OCI-LY1 (cell line): Measurements from ENCODE around the gene EMC10.

ENCODE experiments used
- H2AFZ ChIP-seq: fragments of 200-600 bp; sonication (generic), shearing (Covaris generic); 2 replicates; pipeline ENCODE4 v1.6.0; 2014; ENCODE audit warnings: antibody characterized with exemption, mild to moderate bottlenecking, low read length
- H3F3A ChIP-seq: fragments of 200-600 bp; sonication (generic), shearing (Covaris generic); 2 replicates; pipeline ENCODE4 v1.6.0; 2014; ENCODE audit warnings: mild to moderate bottlenecking, antibody characterized with exemption, low read length, moderate library complexity; ENCODE audit not compliant: insufficient read depth
- H3K27ac ChIP-seq: fragments of 200-600 bp; sonication (generic); 2 replicates; pipeline ENCODE4 v1.5.1; 2014; ENCODE audit warnings: low read length, mixed run types, mild to moderate bottlenecking, low read depth; ENCODE audit not compliant: poor library complexity, severe bottlenecking
- H3K27me3 ChIP-seq: fragments of 200-600 bp; sonication (generic); 2 replicates; pipeline ENCODE4 v1.6.0; 2014; ENCODE audit warnings: antibody characterized with exemption, mild to moderate bottlenecking, low read length, moderate library complexity; ENCODE audit not compliant: insufficient read depth
- H3K36me3 ChIP-seq: fragments of 200-600 bp; sonication (generic); 2 replicates; pipeline ENCODE4 v1.6.1; 2014; ENCODE audit warnings: mild to moderate bottlenecking, antibody characterized with exemption, low read length, moderate library complexity, mixed read lengths; ENCODE audit not compliant: insufficient read depth
- H3K4me1 ChIP-seq: fragments of 200-600 bp; sonication (generic); 2 replicates; pipeline ENCODE4 v1.5.1; 2014; ENCODE audit warnings: mild to moderate bottlenecking, low read length, moderate library complexity; ENCODE audit not compliant: insufficient read depth, severe bottlenecking
- H3K4me2 ChIP-seq: fragments of 200-600 bp; sonication (generic), shearing (Covaris generic); 2 replicates; pipeline ENCODE4 v1.6.1; 2014; ENCODE audit warnings: low read length
- H3K4me3 ChIP-seq: fragments of 200-600 bp; sonication (generic); 2 replicates; pipeline ENCODE4 v1.5.1; 2014; ENCODE audit warnings: low read length, low read depth, mild to moderate bottlenecking, mixed read lengths; ENCODE audit not compliant: poor library complexity, severe bottlenecking
- H3K79me2 ChIP-seq: fragments of 200-600 bp; shearing (Covaris generic); 2 replicates; pipeline ENCODE4 v1.6.1; 2016; ENCODE audit warnings: mixed run types, low read length, mixed read lengths; ENCODE audit not compliant: insufficient read depth
- H3K9ac ChIP-seq: fragments of 200-600 bp; sonication (generic), shearing (Covaris generic); 2 replicates; pipeline ENCODE4 v1.6.1; 2014; ENCODE audit warnings: mild to moderate bottlenecking, low read length, mixed read lengths
- H3K9me2 ChIP-seq: fragments of 200-600 bp; sonication (generic), shearing (Covaris generic); 2 replicates; pipeline ENCODE4 v1.6.1; 2014; ENCODE audit warnings: low read depth, mild to moderate bottlenecking, low read length, mixed read lengths
- H3K9me3 ChIP-seq: fragments of 200-600 bp; shearing (Covaris generic); 2 replicates; pipeline ENCODE4 v1.6.1; 2014; ENCODE audit warnings: low read length, mixed read lengths
- H4K20me1 ChIP-seq: fragments of 200-600 bp; sonication (generic), shearing (Covaris generic); 2 replicates; pipeline ENCODE4 v1.6.0; 2016; ENCODE audit warnings: mild to moderate bottlenecking, low read length; ENCODE audit not compliant: insufficient read depth
- EZH2 ChIP-seq: fragments of 200-600 bp; sonication (generic), shearing (Covaris generic); IDR thresholded peaks from 2 replicates; pipeline ENCODE4 v1.8.0; 2017; ENCODE audit warnings: borderline replicate concordance, mixed run types, mild to moderate bottlenecking, antibody characterized with exemption, low read length, moderate library complexity, mixed read lengths
- TF ChIP-seq, protein P1 (sequence below): fragments of 200-600 bp; sonication (generic), shearing (Covaris generic); IDR thresholded peaks from 2 replicates; pipeline ENCODE4 v1.5.1; 2017; ENCODE audit warnings: mild to moderate bottlenecking, antibody characterized with exemption, low read length, moderate library complexity, mixed read lengths

Gene EMC10

GRCh38 chr19:50482916-50483315, 6.6 kb downstream of the EMC10 start:
- Histone ChIP-seq H3K9ac (no peak overlapping the region), H3F3A (no peaks in the 10 kb centered on the region), H3K4me1 (no peaks in the 10 kb centered on the region), H3K79me2 (no peaks in the 10 kb centered on the region), H3K4me3 (no peak overlapping the region), H3K9me3 (peaks cover 14% of the 10 kb centered on the region), H3K27ac (no peak overlapping the region), H4K20me1 (no peaks in the 10 kb centered on the region), H3K4me2 (no peak overlapping the region), H3K9me2 (no peaks in the 10 kb centered on the region), H3K36me3 (peaks cover 85% of the 10 kb centered on the region), H2AFZ (no peak overlapping the region), H3K27me3 (peaks cover 6% of the 10 kb centered on the region; the same call in 1 of the 2 replicates)
- TF ChIP-seq EZH2, result no peak
- TF ChIP-seq, protein P1, sequence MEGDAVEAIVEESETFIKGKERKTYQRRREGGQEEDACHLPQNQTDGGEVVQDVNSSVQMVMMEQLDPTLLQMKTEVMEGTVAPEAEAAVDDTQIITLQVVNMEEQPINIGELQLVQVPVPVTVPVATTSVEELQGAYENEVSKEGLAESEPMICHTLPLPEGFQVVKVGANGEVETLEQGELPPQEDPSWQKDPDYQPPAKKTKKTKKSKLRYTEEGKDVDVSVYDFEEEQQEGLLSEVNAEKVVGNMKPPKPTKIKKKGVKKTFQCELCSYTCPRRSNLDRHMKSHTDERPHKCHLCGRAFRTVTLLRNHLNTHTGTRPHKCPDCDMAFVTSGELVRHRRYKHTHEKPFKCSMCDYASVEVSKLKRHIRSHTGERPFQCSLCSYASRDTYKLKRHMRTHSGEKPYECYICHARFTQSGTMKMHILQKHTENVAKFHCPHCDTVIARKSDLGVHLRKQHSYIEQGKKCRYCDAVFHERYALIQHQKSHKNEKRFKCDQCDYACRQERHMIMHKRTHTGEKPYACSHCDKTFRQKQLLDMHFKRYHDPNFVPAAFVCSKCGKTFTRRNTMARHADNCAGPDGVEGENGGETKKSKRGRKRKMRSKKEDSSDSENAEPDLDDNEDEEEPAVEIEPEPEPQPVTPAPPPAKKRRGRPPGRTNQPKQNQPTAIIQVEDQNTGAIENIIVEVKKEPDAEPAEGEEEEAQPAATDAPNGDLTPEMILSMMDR, result no peak

DNA sequence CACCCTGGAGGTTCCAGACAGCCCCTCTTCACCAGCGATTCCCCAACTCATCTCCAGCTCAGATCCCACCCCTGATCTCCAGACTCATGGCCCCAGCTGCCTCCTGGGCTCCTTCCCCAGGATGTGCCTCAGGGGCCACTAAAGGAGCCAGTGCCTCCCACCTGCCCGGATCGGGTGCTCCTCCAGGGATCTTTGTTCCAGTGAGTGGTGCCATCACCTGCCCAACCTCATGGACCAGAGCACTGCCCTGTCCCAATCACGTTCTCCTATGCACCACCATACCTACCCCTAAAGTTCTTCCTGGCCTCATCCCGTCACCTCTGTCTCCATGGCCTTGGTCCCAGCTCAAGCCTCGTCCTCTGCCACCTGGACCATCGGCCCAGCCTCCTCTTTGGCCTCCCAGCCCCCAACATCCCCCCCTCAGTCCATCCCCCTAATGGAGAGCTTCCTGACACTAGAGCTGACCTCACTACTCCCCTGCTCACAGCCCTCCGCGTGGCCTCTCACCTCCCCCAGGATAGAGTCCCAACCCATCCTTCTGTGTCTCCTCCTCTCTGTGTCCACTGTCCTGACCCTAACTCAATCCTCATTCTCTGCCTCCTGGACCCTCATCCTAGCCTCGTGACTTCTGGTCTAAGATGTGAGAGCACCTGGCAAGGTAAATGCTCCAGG, 9.1 kb downstream of the EMC10 start:
- H3K9me3 ChIP-seq, result peaks cover 9% of the 10 kb centered on the region
- no peak overlapping the region for H3K9ac ChIP-seq
- H3F3A ChIP-seq, result no peaks in the 10 kb centered on the region
- H3K4me2 ChIP-seq, result no peak overlapping the region
- peaks cover 60% of the 10 kb centered on the region for H3K36me3 ChIP-seq
- no peak overlapping the region for H3K27ac ChIP-seq
- H3K27me3 ChIP-seq, result peaks cover 6% of the 10 kb centered on the region; the same call in 1 of the 2 replicates
- no peaks in the 10 kb centered on the region for H3K79me2 ChIP-seq
- H2AFZ ChIP-seq, result no peak overlapping the region
- H4K20me1 ChIP-seq, result no peaks in the 10 kb centered on the region
- H3K4me3 ChIP-seq, result no peak overlapping the region
- H3K9me2 ChIP-seq, result no peaks in the 10 kb centered on the region
- TF ChIP-seq, protein P1, result no peak
- no peak for TF ChIP-seq EZH2
- no peaks in the 10 kb centered on the region for H3K4me1 ChIP-seq

- H3K4me2 ChIP-seq, result no peak overlapping the region
These were observed 10.7 kb downstream of the EMC10 start for GRCh38 chr19:50486823-50487515.

More at GRCh38 chr19:50486823-50487515, 10.7 kb downstream of the EMC10 start:
- H3K79me2 ChIP-seq, result no peaks in the 10 kb centered on the region
- H3K9me3 ChIP-seq, result peaks cover 9% of the 10 kb centered on the region
- peaks cover 6% of the 10 kb centered on the region; the same call in 1 of the 2 replicates for H3K27me3 ChIP-seq
- H3K27ac ChIP-seq, result no peak overlapping the region
- no peak overlapping the region for H2AFZ ChIP-seq
- no peak for TF ChIP-seq EZH2
- TF ChIP-seq, protein P1, result peak; percentile 61
- no peaks in the 10 kb centered on the region for H3K4me1 ChIP-seq
- H3K9me2 ChIP-seq, result no peaks in the 10 kb centered on the region
- H3K9ac ChIP-seq, result no peak overlapping the region
- no peaks in the 10 kb centered on the region for H4K20me1 ChIP-seq
- peaks cover 46% of the 10 kb centered on the region for H3K36me3 ChIP-seq
- no peak overlapping the region for H3K4me3 ChIP-seq
- H3F3A ChIP-seq, result no peaks in the 10 kb centered on the region
